Gastroesophageal sphincter (tissue), 4 donors: Measurements from ENCODE around the gene GPR149. TPM values are rescaled to one million over a fixed set of nuclear protein-coding genes. Genes with fewer than 3 reads are reported as not detected.

Experiments
- ATAC-seq: fragments of 150-250 bp; one replicate; pipeline ENCODE4 v1.9.1; 2016; ENCODE audit warnings: mild to moderate bottlenecking, moderate library complexity
- H3K27ac ChIP-seq, 4 donors: fragments of 200-600 bp; sonication (generic) in 3 of 4; 1 replicate in 3 of 4; 2 replicates in 1 of 4; pipeline ENCODE4 v1.5.1; 2016 to 2019
- H3K27me3 ChIP-seq: fragments of 200-600 bp; sonication (generic); one replicate; pipeline ENCODE4 v1.5.1; 2019
- H3K36me3 ChIP-seq, 2 donors: fragments of 200-600 bp; sonication (generic); one replicate each; pipeline ENCODE4 v1.5.1; 2019; ENCODE audit warnings: control low read depth in 1 of 2
- H3K4me1 ChIP-seq, 3 donors: fragments of 200-600 bp; sonication (generic); 1 replicate in 2 of 3; 2 replicates in 1 of 3; pipeline ENCODE4 v1.5.1; 2016 to 2019; ENCODE audit warnings: control low read depth in 2 of 3
- H3K4me3 ChIP-seq, 2 donors: fragments of 200-600 bp; sonication (generic); one replicate each; pipeline ENCODE4 v1.5.1; 2019; ENCODE audit warnings: mild to moderate bottlenecking in 1 of 2, moderate library complexity in 1 of 2
- H3K9me3 ChIP-seq, 3 donors: fragments of 200-600 bp; sonication (generic); one replicate each; pipeline ENCODE4 v1.5.1; 2017 to 2019; ENCODE audit warnings: control low read depth in 2 of 3
- CTCF ChIP-seq, 4 experiments: fragments of 200-600 bp in 2 of 4; fragments of 450-650 bp in 2 of 4; sonication (generic) in 1 of 4; IDR thresholded peaks; one replicate each; pipeline ENCODE4 v1.5.1; 2017 to 2019; ENCODE audit warnings: antibody characterized with exemption in 4 of 4, mild to moderate bottlenecking in 2 of 4, moderate library complexity in 2 of 4
- EP300 ChIP-seq: sonication (generic); formaldehyde crosslinking; IDR thresholded peaks from one replicate; pipeline ENCODE4 v1.6.1; 2017; ENCODE audit warnings: antibody characterized with exemption, mild to moderate bottlenecking
- POLR2A ChIP-seq, 2 donors: fragments of 450-650 bp; IDR thresholded peaks; one replicate each; pipeline ENCODE4 v1.6.1; 2017; ENCODE audit warnings: antibody characterized with exemption in 2 of 2, mild to moderate bottlenecking in 2 of 2, moderate library complexity in 1 of 2
- POLR2AphosphoS5 ChIP-seq: sonication (generic); formaldehyde crosslinking; IDR thresholded peaks from one replicate; pipeline ENCODE4 v1.6.1; 2017; ENCODE audit warnings: antibody characterized with exemption
- WGBS, 2 donors: methylation state at CpG; one replicate each; pipeline ENCODE4 v1.1.5; 2018; ENCODE audit warnings: low coverage in 1 of 2; 5-methylcytosine and 5-hydroxymethylcytosine counted together
- small RNA-seq, 4 donors: library from RNA; depleted of rRNA; stranded (forward); fragments of <200 nt; gene quantifications; one replicate each; pipeline ENCODE3, GENCODE V24; 2016
- total RNA-seq, 4 donors: library from RNA; depleted of rRNA; stranded (reverse); fragments of >200 nt; gene quantifications; one replicate each; pipeline ENCODE4 v1.1.0, GENCODE V29; 2016

GPR149 gene
- total RNA-seq, 4 donors from 2014 or later = not detected

DNA sequence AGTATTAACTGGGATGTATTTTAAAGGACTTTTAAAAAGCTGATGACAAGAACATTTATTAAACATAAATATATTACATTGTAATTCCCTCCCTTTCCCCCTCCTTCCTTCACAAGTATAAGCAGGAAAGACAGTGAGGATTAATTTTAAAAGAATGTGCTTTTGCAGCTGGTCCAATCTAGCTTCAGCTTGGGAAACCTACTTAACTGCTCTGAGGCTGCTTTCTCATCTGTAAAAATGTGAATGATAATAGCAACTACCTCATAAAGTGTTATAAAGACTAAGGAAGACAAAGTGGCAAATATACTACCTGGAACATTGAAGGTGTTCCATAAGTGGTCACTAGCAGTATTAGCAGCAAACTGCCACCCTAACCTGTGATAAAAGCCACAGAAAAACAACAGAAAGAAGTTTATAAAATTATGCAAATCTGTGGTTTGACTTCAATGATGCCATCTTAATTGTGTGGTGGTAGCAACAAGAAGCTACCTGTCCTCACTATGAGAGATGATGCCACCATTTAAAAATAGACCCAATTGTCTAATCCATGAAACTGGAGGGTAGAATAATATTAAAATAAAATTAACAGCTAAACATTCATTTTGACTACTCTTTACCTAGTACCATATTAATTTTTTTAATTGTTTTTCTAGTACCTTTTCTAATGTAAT, 125.7 kb downstream of the GPR149 start:
- Histone ChIP-seq H3K27me3 (no peaks in the 10 kb centered on the region), H3K4me1 (peaks cover 0 to 8% (median 0%) of the 10 kb centered on the region in 3 donors), H3K27ac (no peak overlapping the region), H3K36me3 (peaks cover 9 to 89% of the 10 kb centered on the region in 2 donors), H3K9me3 (no peaks in the 10 kb centered on the region), H3K4me3 (no peak overlapping the region)
- TF ChIP-seq POLR2A (IDR thresholded peaks at IDR 0.05) = no peak
- TF ChIP-seq EP300 = no peak
- ATAC-seq = no peak

GRCh38 chr3:154301561-154301960, 128.4 kb downstream of the GPR149 start:
- no peak overlapping the region for H3K4me3 ChIP-seq
- no peaks in the 10 kb centered on the region for H3K9me3 ChIP-seq
- peaks cover 9 to 96% of the 10 kb centered on the region in 2 donors for H3K36me3 ChIP-seq
- H3K4me1 ChIP-seq = peaks cover 0 to 11% (median 0%) of the 10 kb centered on the region in 3 donors
- no peak for ATAC-seq
- TF ChIP-seq POLR2AphosphoS5 = no peak
- no peak for TF ChIP-seq CTCF (IDR thresholded peaks at IDR 0.05)
- no peak for TF ChIP-seq POLR2A (IDR thresholded peaks at IDR 0.05)
- TF ChIP-seq EP300 = no peak
- WGBS, 2 donors = 89 to 95% methylated on average over 1 to 3 of the region's 3 CpGs
- no peak overlapping the region for H3K27ac ChIP-seq
- H3K27me3 ChIP-seq = no peaks in the 10 kb centered on the region

- no peak for ATAC-seq
- peaks cover 4 to 97% of the 10 kb centered on the region in 2 donors for H3K36me3 ChIP-seq
- H3K27ac ChIP-seq = no peak overlapping the region
- no peaks in the 10 kb centered on the region for H3K27me3 ChIP-seq
- peaks cover 0 to 7% (median 0%) of the 10 kb centered on the region in 3 donors for H3K4me1 ChIP-seq
- WGBS, 2 donors = 88 to 95% methylated on average over 2 of the region's 2 CpGs
- no peaks in the 10 kb centered on the region for H3K9me3 ChIP-seq
- TF ChIP-seq EP300 = no peak
- TF ChIP-seq POLR2AphosphoS5 = no peak
- TF ChIP-seq POLR2A (IDR thresholded peaks at IDR 0.05) = no peak
- no peak for TF ChIP-seq CTCF (IDR thresholded peaks at IDR 0.05)
- H3K4me3 ChIP-seq = no peak overlapping the region
These were observed 136.0 kb downstream of the GPR149 start for GRCh38 chr3:154294016-154294415.

GRCh38 chr3:154290187-154290586, 139.8 kb downstream of the GPR149 start:
- Histone ChIP-seq H3K4me3 (no peak overlapping the region), H3K36me3 (peaks cover 11 to 85% of the 10 kb centered on the region in 2 donors), H3K27ac (no peak overlapping the region), H3K27me3 (no peaks in the 10 kb centered on the region), H3K9me3 (no peaks in the 10 kb centered on the region), H3K4me1 (peaks cover 0 to 4% (median 0%) of the 10 kb centered on the region in 3 donors)
- WGBS, 2 donors = 98 to 100% methylated on average over 3 to 5 of the region's 5 CpGs
- no peak for ATAC-seq
- TF ChIP-seq POLR2AphosphoS5 = no peak
- no peak for TF ChIP-seq EP300
- TF ChIP-seq POLR2A (IDR thresholded peaks at IDR 0.05) = no peak
- TF ChIP-seq CTCF (IDR thresholded peaks at IDR 0.05) = no peak

Small RNAs within 50 kb of the gene (small RNA-seq; reads per million reads assigned to genes)
- gene RF01210 = 0 reads per million in 4 donors

Other genes with a start within 250 kb of the GPR149 start
- 100 to 1,000 TPM in 1 of 4 donors, 10 to 100 TPM in 3; 36.3 to 115 (median 54.8) TPM for gene DHX36, start 105.7 kb downstream of the GPR149 start, total RNA-seq